OCI-LY1 (cell line): ENCODE measurements around the gene CHRNB2.

Experiments
- H2AFZ ChIP-seq: fragments of 200-600 bp; sonication (generic), shearing (Covaris generic); 2 replicates; pipeline ENCODE4 v1.6.0; 2014; ENCODE audit warnings: antibody characterized with exemption, mild to moderate bottlenecking, low read length
- H3F3A ChIP-seq: fragments of 200-600 bp; sonication (generic), shearing (Covaris generic); 2 replicates; pipeline ENCODE4 v1.6.0; 2014; ENCODE audit warnings: mild to moderate bottlenecking, antibody characterized with exemption, low read length, moderate library complexity; ENCODE audit not compliant: insufficient read depth
- H3K27ac ChIP-seq: fragments of 200-600 bp; sonication (generic); 2 replicates; pipeline ENCODE4 v1.5.1; 2014; ENCODE audit warnings: low read length, mixed run types, mild to moderate bottlenecking, low read depth; ENCODE audit not compliant: poor library complexity, severe bottlenecking
- H3K27me3 ChIP-seq: fragments of 200-600 bp; sonication (generic); 2 replicates; pipeline ENCODE4 v1.6.0; 2014; ENCODE audit warnings: antibody characterized with exemption, mild to moderate bottlenecking, low read length, moderate library complexity; ENCODE audit not compliant: insufficient read depth
- H3K36me3 ChIP-seq: fragments of 200-600 bp; sonication (generic); 2 replicates; pipeline ENCODE4 v1.6.1; 2014; ENCODE audit warnings: mild to moderate bottlenecking, antibody characterized with exemption, low read length, moderate library complexity, mixed read lengths; ENCODE audit not compliant: insufficient read depth
- H3K4me1 ChIP-seq: fragments of 200-600 bp; sonication (generic); 2 replicates; pipeline ENCODE4 v1.5.1; 2014; ENCODE audit warnings: mild to moderate bottlenecking, low read length, moderate library complexity; ENCODE audit not compliant: insufficient read depth, severe bottlenecking
- H3K4me2 ChIP-seq: fragments of 200-600 bp; sonication (generic), shearing (Covaris generic); 2 replicates; pipeline ENCODE4 v1.6.1; 2014; ENCODE audit warnings: low read length
- H3K4me3 ChIP-seq: fragments of 200-600 bp; sonication (generic); 2 replicates; pipeline ENCODE4 v1.5.1; 2014; ENCODE audit warnings: low read length, low read depth, mild to moderate bottlenecking, mixed read lengths; ENCODE audit not compliant: poor library complexity, severe bottlenecking
- H3K79me2 ChIP-seq: fragments of 200-600 bp; shearing (Covaris generic); 2 replicates; pipeline ENCODE4 v1.6.1; 2016; ENCODE audit warnings: mixed run types, low read length, mixed read lengths; ENCODE audit not compliant: insufficient read depth
- H3K9ac ChIP-seq: fragments of 200-600 bp; sonication (generic), shearing (Covaris generic); 2 replicates; pipeline ENCODE4 v1.6.1; 2014; ENCODE audit warnings: mild to moderate bottlenecking, low read length, mixed read lengths
- H3K9me2 ChIP-seq: fragments of 200-600 bp; sonication (generic), shearing (Covaris generic); 2 replicates; pipeline ENCODE4 v1.6.1; 2014; ENCODE audit warnings: low read depth, mild to moderate bottlenecking, low read length, mixed read lengths
- H3K9me3 ChIP-seq: fragments of 200-600 bp; shearing (Covaris generic); 2 replicates; pipeline ENCODE4 v1.6.1; 2014; ENCODE audit warnings: low read length, mixed read lengths
- H4K20me1 ChIP-seq: fragments of 200-600 bp; sonication (generic), shearing (Covaris generic); 2 replicates; pipeline ENCODE4 v1.6.0; 2016; ENCODE audit warnings: mild to moderate bottlenecking, low read length; ENCODE audit not compliant: insufficient read depth
- CTCF ChIP-seq: fragments of 200-600 bp; sonication (generic), shearing (Covaris generic); IDR thresholded peaks from 2 replicates; pipeline ENCODE4 v1.5.1; 2017; ENCODE audit warnings: mild to moderate bottlenecking, antibody characterized with exemption, low read length, moderate library complexity, mixed read lengths
- EZH2 ChIP-seq: fragments of 200-600 bp; sonication (generic), shearing (Covaris generic); IDR thresholded peaks from 2 replicates; pipeline ENCODE4 v1.8.0; 2017; ENCODE audit warnings: borderline replicate concordance, mixed run types, mild to moderate bottlenecking, antibody characterized with exemption, low read length, moderate library complexity, mixed read lengths

The CHRNB2 gene

GRCh38 chr1:154579374-154579773, 11.8 kb downstream of the CHRNB2 start:
- Histone ChIP-seq H3K79me2 (no peaks in the 10 kb centered on the region), H2AFZ (no peak overlapping the region), H3K36me3 (peaks cover 69% of the 10 kb centered on the region), H3K27me3 (no peaks in the 10 kb centered on the region), H3K9me3 (no peaks in the 10 kb centered on the region), H3K4me1 (peaks cover 25% of the 10 kb centered on the region), H4K20me1 (no peaks in the 10 kb centered on the region), H3F3A (peaks cover 9% of the 10 kb centered on the region; the same call in 1 of the 2 replicates), H3K4me3 (no peak overlapping the region), H3K4me2 (no peak overlapping the region), H3K9ac (no peak overlapping the region), H3K9me2 (no peaks in the 10 kb centered on the region), H3K27ac (no peak overlapping the region)
- TF ChIP-seq EZH2 (no peak), CTCF (no peak)

GRCh38 chr1:154581766-154582165, 14.2 kb downstream of the CHRNB2 start:
- H3K4me1 ChIP-seq = peaks cover 11% of the 10 kb centered on the region
- H3K27me3 ChIP-seq = no peaks in the 10 kb centered on the region
- TF ChIP-seq EZH2 (no peak), CTCF (no peak)
- no peaks in the 10 kb centered on the region for H3K9me2 ChIP-seq
- H4K20me1 ChIP-seq = no peaks in the 10 kb centered on the region
- H3K4me2 ChIP-seq = no peak overlapping the region
- H3K4me3 ChIP-seq = no peak overlapping the region
- H3K9me3 ChIP-seq = no peaks in the 10 kb centered on the region
- peaks cover 91% of the 10 kb centered on the region for H3K36me3 ChIP-seq
- no peak overlapping the region for H3K9ac ChIP-seq
- no peak overlapping the region for H3K27ac ChIP-seq
- H3F3A ChIP-seq = 0 out of 2 replicates have a peak, but pooled peaks cover 3% of the 10 kb centered on the region
- H3K79me2 ChIP-seq = no peaks in the 10 kb centered on the region
- no peak overlapping the region for H2AFZ ChIP-seq

- Histone ChIP-seq H3K9me2 (no peaks in the 10 kb centered on the region), H3K27ac (no peak overlapping the region), H4K20me1 (no peaks in the 10 kb centered on the region), H3K27me3 (no peaks in the 10 kb centered on the region), H3K36me3 (peaks cover 98% of the 10 kb centered on the region), H3F3A (0 out of 2 replicates have a peak, but pooled peaks cover 3% of the 10 kb centered on the region), H3K79me2 (no peaks in the 10 kb centered on the region), H3K9me3 (no peaks in the 10 kb centered on the region), H3K4me2 (no peak overlapping the region), H3K9ac (no peak overlapping the region), H3K4me3 (no peak overlapping the region), H2AFZ (no peak overlapping the region), H3K4me1 (peaks cover 11% of the 10 kb centered on the region)
- TF ChIP-seq EZH2 = no peak
- TF ChIP-seq CTCF = no peak
Measured at GRCh38 chr1:154582885-154583284, 15.3 kb downstream of the CHRNB2 start.
